ACC112 (cell line): Measurements from ENCODE around the gene CPT1A.
"Not testable (repeated sequence)": the region's sequence is repeated elsewhere in the genome, so short reads cannot be mapped to it uniquely, and the experiment has no call there.

Source experiments
- H2AFZ ChIP-seq: fragments of 200-600 bp; sonication (generic); one replicate; pipeline ENCODE4 v1.6.0; 2017; ENCODE audit warnings: antibody characterized with exemption, low read length; ENCODE audit not compliant: unreplicated experiment
- H3K27ac ChIP-seq: fragments of 200-600 bp; sonication (generic); 2 replicates; pipeline ENCODE4 v1.5.1; 2014; ENCODE audit warnings: low read depth, mild to moderate bottlenecking, antibody characterized with exemption, low read length, moderate library complexity
- H3K27me3 ChIP-seq: fragments of 200-600 bp; sonication (generic); 2 replicates; pipeline ENCODE4 v1.6.1; 2014; ENCODE audit warnings: mild to moderate bottlenecking, antibody characterized with exemption, low read length, moderate library complexity, mixed read lengths; ENCODE audit not compliant: insufficient read depth
- H3K36me3 ChIP-seq: fragments of 200-600 bp; sonication (generic); 2 replicates; pipeline ENCODE4 v1.6.1; 2016; ENCODE audit warnings: mild to moderate bottlenecking, antibody characterized with exemption, low read length, moderate library complexity, mixed read lengths; ENCODE audit not compliant: insufficient read depth
- H3K4me1 ChIP-seq: fragments of 200-600 bp; sonication (generic); one replicate; pipeline ENCODE4 v1.6.1; 2016; ENCODE audit warnings: low read length, mixed read lengths; ENCODE audit not compliant: insufficient read depth, unreplicated experiment, control insufficient read depth
- H3K4me3 ChIP-seq: fragments of 200-600 bp; sonication (generic); 2 replicates; pipeline ENCODE4 v1.5.1; 2014; ENCODE audit warnings: mild to moderate bottlenecking, low read depth, low read length
- H3K79me2 ChIP-seq: fragments of 200-600 bp; sonication (generic); one replicate; pipeline ENCODE4 v1.6.0; 2016; ENCODE audit warnings: low read length; ENCODE audit not compliant: control insufficient read depth, unreplicated experiment, insufficient read depth

The CPT1A gene

DNA sequence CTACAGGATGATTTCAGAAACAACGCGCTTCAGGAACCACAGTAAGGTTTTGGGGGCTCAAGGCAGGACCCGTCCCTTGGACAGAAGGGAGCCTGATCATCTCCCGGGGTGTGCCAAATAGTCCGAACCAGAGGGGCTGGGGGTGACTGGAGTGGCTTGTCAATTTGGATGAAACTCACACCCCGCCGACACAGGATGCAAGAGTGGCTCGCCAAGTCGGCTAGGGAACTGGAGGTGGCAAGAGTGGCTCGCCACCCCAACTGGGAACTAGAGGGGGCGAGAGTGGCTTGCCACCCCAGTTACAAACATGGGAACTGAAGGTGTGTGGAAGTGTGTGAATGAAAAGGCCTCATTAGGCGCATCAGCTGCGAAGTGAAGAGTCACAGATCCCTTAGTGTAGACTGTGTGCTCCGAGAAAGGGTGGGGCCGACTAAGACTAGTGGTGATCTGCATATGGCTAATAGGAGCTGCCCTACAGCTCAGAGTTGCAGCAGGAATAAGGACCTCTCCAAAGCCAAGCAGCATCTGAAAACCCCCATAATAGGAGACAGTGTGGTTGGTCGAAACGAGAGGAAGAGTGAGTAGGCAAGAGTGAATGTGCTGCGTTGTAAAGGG, 26.6 kb upstream of the CPT1A start:
- no peak overlapping the region for H2AFZ ChIP-seq
- no peak overlapping the region for H3K4me3 ChIP-seq
- no peaks in the 10 kb centered on the region for H3K36me3 ChIP-seq
- H3K4me1 ChIP-seq: peaks cover 4% of the 10 kb centered on the region
- no peaks in the 10 kb centered on the region for H3K27me3 ChIP-seq
- no peaks in the 10 kb centered on the region for H3K79me2 ChIP-seq
- H3K27ac ChIP-seq: no peak overlapping the region

DNA sequence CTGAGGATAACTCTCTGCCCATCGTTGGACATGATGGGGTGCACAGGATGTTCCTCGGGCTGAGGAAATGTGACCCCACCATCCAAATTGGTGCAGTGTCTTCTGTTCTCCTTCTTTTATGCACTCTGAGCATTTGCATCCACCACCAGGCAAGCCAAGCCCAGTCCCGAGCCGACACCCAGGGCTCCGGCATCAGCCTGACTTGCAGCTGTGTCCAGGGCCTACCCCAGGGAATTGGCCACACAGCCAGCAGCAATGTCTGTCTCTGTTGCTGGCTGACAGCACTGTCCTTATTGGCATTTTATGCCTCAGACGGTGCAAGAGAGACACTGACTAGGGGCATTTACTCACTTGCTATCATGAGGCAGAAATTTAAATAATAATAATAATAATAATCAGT, 25.4 kb upstream of the CPT1A start:
- H3K79me2 ChIP-seq: no peaks in the 10 kb centered on the region
- no peaks in the 10 kb centered on the region for H3K36me3 ChIP-seq
- no peak overlapping the region for H3K27ac ChIP-seq
- no peaks in the 10 kb centered on the region for H3K27me3 ChIP-seq
- no peak overlapping the region for H3K4me3 ChIP-seq
- H2AFZ ChIP-seq: no peak overlapping the region
- H3K4me1 ChIP-seq: peaks cover 4% of the 10 kb centered on the region

DNA sequence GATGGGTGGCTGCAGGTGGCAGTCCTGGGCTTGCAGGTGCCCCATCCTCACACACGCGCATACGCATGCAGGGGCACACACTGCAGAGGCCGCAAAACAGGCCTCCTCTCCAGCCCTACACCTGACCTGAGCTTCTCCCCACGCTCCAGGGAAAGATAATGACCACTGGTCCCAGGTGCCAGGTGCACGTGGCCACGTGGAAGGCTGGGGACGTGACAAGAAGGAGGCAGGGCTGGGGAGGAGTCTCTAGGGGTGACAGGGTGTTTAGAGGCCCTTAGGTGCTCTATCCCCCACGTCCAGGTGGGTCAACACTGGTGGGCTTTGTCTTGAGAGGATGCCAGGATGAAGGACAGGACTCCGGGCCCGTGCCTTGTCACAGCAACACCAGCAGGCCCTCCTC, 23.5 kb upstream of the CPT1A start:
- Histone ChIP-seq H3K79me2 (no peaks in the 10 kb centered on the region), H2AFZ (no peak overlapping the region), H3K27ac (no peak overlapping the region), H3K27me3 (no peaks in the 10 kb centered on the region), H3K36me3 (no peaks in the 10 kb centered on the region), H3K4me3 (no peak overlapping the region), H3K4me1 (no peaks in the 10 kb centered on the region)

DNA sequence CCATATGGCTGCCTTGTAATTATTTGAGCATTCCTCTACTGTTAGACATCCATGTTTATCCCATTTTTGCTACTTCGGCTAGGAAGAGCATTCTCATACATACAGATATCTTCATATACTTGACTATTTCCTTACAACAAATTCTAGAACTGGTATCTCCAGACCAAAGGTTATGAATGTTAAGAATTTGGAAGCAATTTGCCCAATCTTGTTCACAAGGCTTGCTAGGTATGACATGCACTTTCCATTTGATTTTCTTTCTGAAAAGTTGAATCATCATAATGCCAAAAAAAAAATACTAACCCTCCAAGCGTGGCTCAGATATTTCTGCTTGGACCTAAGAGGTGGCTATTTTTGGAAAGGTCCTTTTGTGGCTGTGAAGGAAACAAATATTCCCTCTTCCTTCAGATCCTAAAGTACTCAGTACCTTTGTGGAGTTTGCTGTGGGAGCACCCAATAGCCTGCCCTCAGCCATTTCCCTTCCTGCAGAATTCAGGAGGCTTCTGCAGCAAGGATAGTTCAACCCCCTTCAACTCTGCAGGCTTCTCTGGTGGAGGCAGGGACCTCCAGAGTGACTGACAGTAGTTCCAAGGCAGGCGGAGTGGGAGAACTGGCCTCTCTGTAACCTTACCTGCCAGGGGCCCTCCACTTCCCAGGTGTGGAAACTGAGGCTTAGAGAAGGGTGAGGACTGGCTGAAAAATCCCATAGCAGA, 22.0 kb upstream of the CPT1A start:
- H3K27me3 ChIP-seq: no peaks in the 10 kb centered on the region
- H3K36me3 ChIP-seq: no peaks in the 10 kb centered on the region
- H3K79me2 ChIP-seq: no peaks in the 10 kb centered on the region
- no peak overlapping the region for H3K27ac ChIP-seq
- no peaks in the 10 kb centered on the region for H3K4me1 ChIP-seq
- no peak overlapping the region for H2AFZ ChIP-seq
- H3K4me3 ChIP-seq: no peak overlapping the region

DNA sequence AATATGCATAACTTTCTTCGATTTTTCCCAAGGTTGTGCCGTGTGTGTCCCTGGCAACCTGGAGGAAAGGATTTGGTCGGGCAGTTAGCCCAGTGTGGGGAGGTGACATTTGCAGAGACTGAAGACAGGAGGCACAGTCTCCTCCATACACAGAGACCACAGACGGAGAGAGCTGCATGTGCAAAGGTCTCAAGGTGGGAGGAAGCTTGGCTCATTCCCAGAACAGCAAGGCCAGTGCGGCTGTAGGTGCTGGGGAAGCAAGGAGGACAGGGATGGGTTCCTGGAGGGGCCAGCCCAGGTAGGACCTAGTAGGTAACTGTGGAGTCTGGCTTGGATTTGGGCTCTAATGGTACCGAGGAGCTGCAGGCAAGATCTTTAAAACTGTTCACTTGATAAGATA, 20.7 kb upstream of the CPT1A start:
- no peaks in the 10 kb centered on the region for H3K79me2 ChIP-seq
- no peak overlapping the region for H2AFZ ChIP-seq
- H3K4me1 ChIP-seq: peaks cover 4% of the 10 kb centered on the region
- no peaks in the 10 kb centered on the region for H3K36me3 ChIP-seq
- no peaks in the 10 kb centered on the region for H3K27me3 ChIP-seq
- no peak overlapping the region for H3K4me3 ChIP-seq
- H3K27ac ChIP-seq: no peak overlapping the region

DNA sequence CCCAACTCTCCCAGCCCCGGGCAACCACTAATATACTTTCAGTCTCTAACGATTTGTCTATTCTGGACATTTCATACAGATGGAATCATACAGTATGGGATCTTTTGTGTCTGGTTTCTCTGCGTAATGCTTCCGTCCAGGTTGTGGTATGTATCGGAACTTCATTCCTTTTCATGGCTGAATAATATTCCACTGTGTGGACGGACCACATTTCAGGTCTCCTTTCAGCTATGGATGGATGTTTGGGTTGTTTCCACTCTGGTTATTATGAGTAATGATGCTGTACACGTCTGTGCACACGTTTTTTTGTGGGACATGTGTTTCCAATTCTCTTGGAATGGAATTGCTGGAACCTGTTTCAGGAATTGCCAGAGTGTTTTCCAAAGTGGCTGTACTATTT, 17.4 kb upstream of the CPT1A start:
- Histone ChIP-seq H3K4me1 (peaks cover 17% of the 10 kb centered on the region), H3K36me3 (no peaks in the 10 kb centered on the region), H3K27ac (no peak overlapping the region), H3K79me2 (no peaks in the 10 kb centered on the region), H3K27me3 (peaks cover 6% of the 10 kb centered on the region), H2AFZ (no peak overlapping the region), H3K4me3 (no peak overlapping the region)

DNA sequence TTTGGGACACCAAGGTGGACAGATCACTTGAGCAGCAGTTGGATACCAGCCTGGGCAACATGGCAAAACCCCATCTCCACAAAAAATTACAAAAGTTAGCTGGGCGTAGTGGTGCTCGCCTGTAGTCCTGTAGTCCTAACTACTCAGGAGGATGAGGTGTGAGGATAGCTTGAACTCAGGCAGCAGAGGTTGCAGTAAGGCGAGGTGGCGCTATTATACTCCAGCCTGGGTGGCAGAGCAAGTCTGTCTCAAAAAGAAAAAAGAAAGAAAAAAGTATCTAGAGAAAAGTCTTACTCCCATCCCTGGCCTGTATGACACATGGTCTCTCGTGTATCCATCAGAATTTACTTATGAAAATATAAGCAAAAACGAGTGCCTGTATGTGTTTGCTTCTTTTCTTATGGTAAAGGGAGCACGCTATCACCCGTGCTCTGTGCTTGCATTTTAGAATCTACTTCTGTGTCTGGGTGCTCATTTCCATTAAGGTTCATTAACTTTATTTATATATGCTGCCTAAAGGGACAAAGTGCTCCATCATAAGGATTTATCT, 15.4 kb upstream of the CPT1A start:
- Histone ChIP-seq H3K4me1 (peaks cover 17% of the 10 kb centered on the region), H3K36me3 (no peaks in the 10 kb centered on the region), H3K79me2 (no peaks in the 10 kb centered on the region), H2AFZ (no peak overlapping the region), H3K4me3 (no peak overlapping the region), H3K27me3 (peaks cover 23% of the 10 kb centered on the region), H3K27ac (no peak overlapping the region)

DNA sequence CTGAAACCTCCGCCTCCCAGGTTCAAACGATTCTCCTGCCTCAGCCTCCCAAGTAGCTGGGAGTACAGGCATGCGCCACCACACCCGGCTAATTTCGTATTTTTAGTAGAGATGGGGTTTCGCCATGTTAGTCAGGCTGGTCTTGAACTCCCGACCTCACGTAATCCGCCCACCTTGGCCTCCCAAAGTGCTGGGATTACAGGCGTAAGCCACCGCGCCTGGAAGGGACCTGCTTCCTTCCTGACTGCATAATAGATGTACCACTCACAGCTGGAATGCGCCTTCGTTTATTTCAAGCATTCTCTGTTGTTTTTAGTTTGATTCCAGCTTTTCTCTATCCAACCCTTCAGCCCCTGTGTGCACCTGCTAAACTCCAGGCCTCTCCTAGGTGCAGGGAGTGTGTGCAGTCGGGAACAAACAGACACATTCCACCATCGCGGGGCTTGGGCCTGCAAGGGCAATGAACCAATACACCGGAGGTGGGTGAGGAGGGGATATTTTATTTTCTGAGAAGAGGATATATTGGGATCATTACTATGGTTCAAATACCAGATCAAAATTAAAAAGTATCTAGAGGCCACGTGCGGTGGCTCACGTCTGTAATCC, 14.8 kb upstream of the CPT1A start:
- not testable (repeated sequence) for H3K79me2 ChIP-seq, H3K4me3 ChIP-seq, H2AFZ ChIP-seq, H3K27ac ChIP-seq, H3K36me3 ChIP-seq
- Histone ChIP-seq H3K27me3 (peaks cover 26% of the 10 kb centered on the region), H3K4me1 (peaks cover 17% of the 10 kb centered on the region)

DNA sequence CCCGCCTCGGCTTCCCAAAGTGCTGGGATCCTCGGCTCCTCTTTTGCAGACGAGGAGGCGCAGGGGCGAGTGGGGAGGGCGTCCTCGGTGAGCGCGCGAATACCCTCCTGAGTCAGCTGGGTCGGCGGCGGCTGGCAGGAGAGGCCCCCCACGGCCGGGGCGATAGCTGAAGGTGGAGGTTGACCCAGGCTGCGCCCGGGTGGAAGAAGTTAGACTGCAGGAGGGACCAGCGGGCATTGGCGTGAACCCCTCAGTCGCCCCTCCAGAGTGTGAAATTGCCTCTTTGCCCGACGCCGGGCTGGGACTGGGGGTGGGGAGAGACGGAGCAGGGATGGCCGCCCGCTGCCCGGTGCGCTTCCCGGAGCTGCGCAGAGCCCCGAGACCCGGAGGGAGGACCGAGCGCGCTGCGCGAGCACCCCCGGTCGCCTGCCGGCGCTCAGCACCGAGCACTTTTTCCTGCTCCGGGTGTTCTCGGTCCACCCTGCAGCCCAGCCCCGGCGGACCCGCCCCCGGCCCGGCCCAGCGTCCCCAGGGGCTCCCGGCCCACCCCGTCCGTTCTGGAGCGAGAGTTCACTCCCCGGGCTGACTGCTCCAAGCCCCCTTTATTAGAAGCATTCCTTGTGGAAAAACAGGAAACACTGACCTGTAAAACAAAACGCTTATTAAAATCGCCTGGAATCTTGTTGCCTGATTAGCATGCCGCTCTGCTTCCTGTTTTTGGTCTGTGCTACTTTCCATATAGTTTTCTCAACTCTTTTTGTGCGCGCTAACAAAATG, 13.7 kb upstream of the CPT1A start:
- peaks cover 17% of the 10 kb centered on the region for H3K4me1 ChIP-seq
- H3K4me3 ChIP-seq: peak overlapping the region; percentile 68
- H3K36me3 ChIP-seq: no peaks in the 10 kb centered on the region
- no peak overlapping the region for H3K27ac ChIP-seq
- H2AFZ ChIP-seq: peak overlapping the region; percentile 70
- H3K27me3 ChIP-seq: peaks cover 26% of the 10 kb centered on the region
- no peaks in the 10 kb centered on the region for H3K79me2 ChIP-seq

DNA sequence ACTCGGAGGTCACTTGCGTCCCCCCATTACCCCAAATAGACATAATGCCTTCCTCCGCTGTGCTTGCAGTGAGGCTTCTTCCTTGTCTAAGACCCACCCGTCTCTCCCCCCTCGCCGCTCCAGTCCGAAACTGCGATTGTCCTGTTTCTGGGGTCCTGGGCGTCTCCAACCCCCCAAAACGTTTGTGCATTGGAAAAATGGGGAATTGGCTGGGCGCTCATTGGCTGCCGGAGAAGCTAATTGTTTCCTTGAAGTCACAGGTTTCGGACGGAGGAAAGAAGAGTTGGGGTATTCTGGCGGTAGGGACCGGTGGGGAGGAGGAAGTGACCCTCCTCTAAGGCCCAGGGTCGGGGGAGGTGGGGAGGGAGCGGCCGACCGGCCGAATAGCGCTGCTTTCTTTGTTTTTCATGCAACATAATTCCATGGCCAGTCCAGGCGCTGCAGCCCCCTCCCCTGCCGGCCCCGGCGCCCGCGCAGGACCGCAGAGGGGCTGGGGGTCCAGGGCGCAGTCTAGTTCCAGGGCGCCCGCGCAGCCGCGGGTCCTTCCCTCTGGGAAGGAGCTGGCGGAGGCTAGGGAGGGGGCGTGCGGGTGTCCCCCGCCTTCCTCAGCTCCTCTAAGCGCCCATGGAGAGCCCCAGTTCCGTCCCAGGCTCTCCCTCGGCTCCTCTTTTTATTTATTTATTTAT, 12.7 kb upstream of the CPT1A start:
- H3K79me2 ChIP-seq: no peaks in the 10 kb centered on the region
- H3K4me1 ChIP-seq: peaks cover 17% of the 10 kb centered on the region
- no peak overlapping the region for H2AFZ ChIP-seq
- H3K4me3 ChIP-seq: peak overlapping the region; percentile 68
- peaks cover 26% of the 10 kb centered on the region for H3K27me3 ChIP-seq
- H3K36me3 ChIP-seq: no peaks in the 10 kb centered on the region
- no peak overlapping the region for H3K27ac ChIP-seq
